Duodenal mucosa (tissue), 2 donors: ENCODE results near the gene LPAR6.

Source experiments
- H3K27ac ChIP-seq: one replicate; pipeline ENCODE4 v1.7.0; 2013; ENCODE audit warnings: low read depth, low read length
- H3K27me3 ChIP-seq, 2 donors: one replicate each; pipeline ENCODE4 v1.7.0; 2013; ENCODE audit warnings: low read length in 2 of 2, control low read depth in 1 of 2; ENCODE audit not compliant: insufficient read depth in 2 of 2, control insufficient read depth in 1 of 2
- H3K36me3 ChIP-seq, 2 donors: one replicate each; pipeline ENCODE4 v1.7.0; 2013; ENCODE audit warnings: low read length in 2 of 2, control low read depth in 1 of 2; ENCODE audit not compliant: insufficient read depth in 2 of 2, control insufficient read depth in 1 of 2
- H3K4me1 ChIP-seq, 2 donors: one replicate each; pipeline ENCODE4 v1.7.0; 2013; ENCODE audit warnings: low read length in 2 of 2, control low read depth in 1 of 2; ENCODE audit not compliant: insufficient read depth in 2 of 2, control insufficient read depth in 1 of 2
- H3K4me3 ChIP-seq, 2 donors: one replicate each; pipeline ENCODE4 v1.7.0; 2013; ENCODE audit warnings: low read length in 2 of 2, low read depth in 1 of 2
- H3K9ac ChIP-seq, 2 donors: one replicate each; pipeline ENCODE4 v1.7.0; 2013; ENCODE audit warnings: low read length in 2 of 2, low read depth in 1 of 2
- H3K9me3 ChIP-seq, 2 donors: one replicate each; pipeline ENCODE4 v1.7.0; 2013; ENCODE audit warnings: low read length in 2 of 2, control low read depth in 1 of 2; ENCODE audit not compliant: control insufficient read depth in 1 of 2

Gene LPAR6

DNA sequence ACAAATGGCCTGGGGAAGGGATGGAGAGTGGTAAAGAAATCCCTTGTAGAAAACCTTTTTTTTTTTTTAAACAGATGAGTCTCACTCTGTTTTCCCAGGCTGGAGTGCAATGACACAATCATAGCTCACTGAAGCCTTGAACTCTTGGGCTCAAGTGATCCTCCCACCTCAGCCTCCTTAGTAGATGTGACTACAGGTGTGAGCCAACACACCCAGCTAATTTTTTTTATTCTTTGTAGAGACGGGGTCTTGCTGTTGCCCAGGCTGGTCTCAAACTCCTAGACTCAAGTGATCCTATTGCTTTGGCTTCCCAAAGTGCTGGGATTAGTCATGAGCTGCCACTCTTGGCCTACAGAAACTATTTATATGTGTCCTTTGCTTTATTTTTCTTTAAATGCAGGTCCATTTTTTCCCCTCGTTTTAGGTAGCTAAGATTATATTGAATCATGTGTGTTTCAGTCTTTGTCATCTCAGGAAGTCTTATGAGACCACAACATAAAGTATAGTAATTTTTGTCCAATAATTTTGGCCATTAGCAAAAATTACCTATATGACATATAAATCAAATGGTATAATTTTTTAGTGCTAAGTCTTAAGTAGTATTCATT, 10.5 kb downstream of the LPAR6 start:
- H3K9ac ChIP-seq, result no peak overlapping the region
- H3K4me1 ChIP-seq, result peaks cover 5 to 12% of the 10 kb centered on the region in 2 donors
- no peak overlapping the region for H3K27ac ChIP-seq
- H3K4me3 ChIP-seq, result no peak overlapping the region
- no peaks in the 10 kb centered on the region for H3K9me3 ChIP-seq
- H3K27me3 ChIP-seq, result no peaks in the 10 kb centered on the region
- peaks cover 0 to 4% of the 10 kb centered on the region in 2 donors for H3K36me3 ChIP-seq

DNA sequence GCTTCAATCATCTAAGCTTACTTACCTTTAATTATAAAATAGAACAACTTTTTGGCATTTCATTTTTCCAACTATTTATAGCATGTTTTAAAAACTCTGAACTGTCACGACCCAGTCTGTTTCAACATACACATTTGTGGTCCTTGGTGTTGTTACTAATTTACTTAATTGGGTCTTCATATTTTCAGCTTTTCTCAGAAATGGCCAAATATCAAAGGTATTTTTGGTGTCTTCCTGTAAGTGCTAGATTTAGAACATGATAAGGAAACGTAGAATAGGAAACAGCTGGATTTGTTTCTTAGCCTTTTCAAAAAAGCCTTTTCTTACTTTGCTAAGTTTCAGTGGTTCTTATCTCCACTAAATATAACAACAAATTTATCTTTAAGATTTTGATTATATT, 11.4 kb downstream of the LPAR6 start:
- Histone ChIP-seq H3K27me3 (no peaks in the 10 kb centered on the region), H3K9me3 (no peaks in the 10 kb centered on the region), H3K4me3 (no peak overlapping the region), H3K27ac (no peak overlapping the region), H3K4me1 (peaks cover 5 to 12% of the 10 kb centered on the region in 2 donors), H3K36me3 (peaks cover 0 to 2% of the 10 kb centered on the region in 2 donors), H3K9ac (no peak overlapping the region)

DNA sequence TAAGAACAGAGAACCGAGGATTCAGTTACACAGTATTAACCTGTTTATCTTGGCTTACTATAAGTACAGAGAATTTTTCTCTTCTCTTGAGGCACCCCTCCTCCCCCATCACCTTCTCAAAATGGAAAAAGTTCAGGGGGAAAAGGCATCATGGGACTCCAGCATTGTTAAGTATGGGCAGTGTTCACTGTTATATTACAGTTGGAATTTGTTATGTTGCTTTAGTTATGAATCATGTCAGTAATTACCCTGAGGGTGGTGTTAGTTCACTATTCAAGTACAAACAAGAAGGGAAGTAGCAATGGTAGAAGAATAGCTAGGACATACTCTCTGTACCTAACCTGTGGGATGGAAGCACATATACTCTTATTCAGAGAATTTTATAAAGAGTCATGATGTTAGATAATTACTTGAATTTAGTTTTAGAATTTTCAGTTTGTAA, 12.0 kb downstream of the LPAR6 start:
- Histone ChIP-seq H3K4me3 (no peak overlapping the region), H3K36me3 (no peaks in the 10 kb centered on the region), H3K9me3 (no peaks in the 10 kb centered on the region), H3K27ac (no peak overlapping the region), H3K9ac (no peak overlapping the region), H3K4me1 (peaks cover 5 to 12% of the 10 kb centered on the region in 2 donors), H3K27me3 (no peaks in the 10 kb centered on the region)

DNA sequence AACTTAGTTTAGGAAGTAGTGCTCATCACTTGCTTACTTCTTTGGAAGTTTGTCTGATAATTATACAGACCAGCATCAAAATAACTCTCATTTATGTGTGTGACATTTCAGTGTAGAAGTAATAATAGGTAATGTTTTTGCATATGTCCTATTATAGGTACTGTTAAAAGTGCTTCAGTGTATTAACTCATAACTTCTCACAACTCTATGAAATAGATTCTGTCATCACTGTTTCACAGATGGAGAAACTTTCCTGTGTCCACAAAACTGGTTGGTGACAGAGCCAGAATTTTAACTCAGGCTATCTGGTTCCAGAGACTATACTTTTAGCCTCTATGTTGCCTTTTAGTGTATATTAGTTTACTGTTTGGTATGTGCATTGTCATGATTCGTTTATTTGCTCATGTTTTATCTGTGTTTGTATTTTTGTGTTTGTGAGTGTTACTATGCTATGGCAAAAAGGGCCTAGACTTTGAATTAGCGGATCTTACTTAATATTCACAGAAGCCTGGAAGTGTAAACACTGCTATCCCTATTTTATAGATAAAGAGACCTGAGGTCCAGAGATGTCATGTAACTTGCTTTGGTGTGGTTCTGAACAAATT, 12.7 kb downstream of the LPAR6 start:
- Histone ChIP-seq H3K27me3 (no peaks in the 10 kb centered on the region), H3K9me3 (no peaks in the 10 kb centered on the region), H3K9ac (no peak overlapping the region), H3K27ac (peak overlapping the region; percentile 7), H3K4me3 (no peak overlapping the region), H3K4me1 (peaks cover 5 to 12% of the 10 kb centered on the region in 2 donors), H3K36me3 (no peaks in the 10 kb centered on the region)

GRCh38 chr13:48398450-48399095, 14.3 kb downstream of the LPAR6 start:
- Histone ChIP-seq H3K27me3 (no peaks in the 10 kb centered on the region), H3K9me3 (no peaks in the 10 kb centered on the region), H3K27ac (no peak overlapping the region), H3K4me1 (peaks cover 4 to 12% of the 10 kb centered on the region in 2 donors), H3K36me3 (peaks cover 0 to 7% of the 10 kb centered on the region in 2 donors), H3K4me3 (no peak overlapping the region), H3K9ac (no peak overlapping the region)

- Histone ChIP-seq H3K27ac (no peak overlapping the region), H3K27me3 (no peaks in the 10 kb centered on the region), H3K4me3 (no peak overlapping the region), H3K9ac (no peak overlapping the region), H3K4me1 (peaks cover 0 to 12% of the 10 kb centered on the region in 2 donors), H3K9me3 (no peaks in the 10 kb centered on the region), H3K36me3 (peaks cover 0 to 7% of the 10 kb centered on the region in 2 donors)
Observed at GRCh38 chr13:48397744-48398143, 15.2 kb downstream of the LPAR6 start.

GRCh38 chr13:48393698-48394085, 19.2 kb downstream of the LPAR6 start:
- Histone ChIP-seq H3K4me3 (no peak overlapping the region), H3K9ac (no peak overlapping the region), H3K9me3 (no peaks in the 10 kb centered on the region), H3K36me3 (peaks cover 0 to 7% of the 10 kb centered on the region in 2 donors), H3K27ac (no peak overlapping the region), H3K4me1 (no peaks in the 10 kb centered on the region), H3K27me3 (no peaks in the 10 kb centered on the region)

GRCh38 chr13:48393030-48393697, 19.7 kb downstream of the LPAR6 start:
- Histone ChIP-seq H3K4me3 (no peak overlapping the region), H3K27me3 (no peaks in the 10 kb centered on the region), H3K9me3 (no peaks in the 10 kb centered on the region), H3K27ac (no peak overlapping the region), H3K9ac (no peak overlapping the region), H3K36me3 (peaks cover 0 to 7% of the 10 kb centered on the region in 2 donors), H3K4me1 (no peaks in the 10 kb centered on the region)

- Histone ChIP-seq H3K36me3 (peaks cover 0 to 7% of the 10 kb centered on the region in 2 donors), H3K27me3 (no peaks in the 10 kb centered on the region), H3K4me3 (no peak overlapping the region), H3K9ac (no peak overlapping the region), H3K27ac (no peak overlapping the region), H3K4me1 (no peaks in the 10 kb centered on the region), H3K9me3 (no peaks in the 10 kb centered on the region)
Observed at GRCh38 chr13:48391257-48391656, 21.7 kb downstream of the LPAR6 start.

- Histone ChIP-seq H3K9me3 (no peaks in the 10 kb centered on the region), H3K36me3 (no peaks in the 10 kb centered on the region), H3K27me3 (no peaks in the 10 kb centered on the region), H3K9ac (no peak overlapping the region), H3K27ac (no peak overlapping the region), H3K4me1 (no peaks in the 10 kb centered on the region), H3K4me3 (no peak overlapping the region)
Observed at GRCh38 chr13:48386816-48387215, 26.1 kb downstream of the LPAR6 start.
